Chondrocyte (in vitro differentiated cells): ENCODE measurements around the gene ABHD12B. TPM values are rescaled to one million over a fixed set of nuclear protein-coding genes. Genes with fewer than 3 reads are reported as not detected.
A peak's percentile ranks its signal among the peaks of the same experiment; 100 is the strongest.

Experiments used
- DNase-seq: peaks from one replicate; pipeline ENCODE4 v3.0.0; 2021; ENCODE audit warnings: mixed read lengths, low spot score
- H3K27ac Mint-ChIP-seq: one replicate; pipeline ENCODE4 v1.8.0; 2021; ENCODE audit warnings: mild to moderate bottlenecking, moderate library complexity, mixed read lengths; ENCODE audit not compliant: unreplicated experiment
- H3K27me3 Mint-ChIP-seq: 2 replicates; pipeline ENCODE4 v1.8.0; 2021; ENCODE audit warnings: low read depth, mixed read lengths
- H3K36me3 Mint-ChIP-seq: 2 replicates; pipeline ENCODE4 v1.8.0; 2021; ENCODE audit warnings: low read depth, mixed read lengths
- H3K4me1 Mint-ChIP-seq: 2 replicates; pipeline ENCODE4 v1.8.0; 2021; ENCODE audit warnings: low read depth, mild to moderate bottlenecking, mixed read lengths
- H3K4me3 Mint-ChIP-seq: one replicate; pipeline ENCODE4 v1.8.0; 2021; ENCODE audit warnings: mild to moderate bottlenecking, moderate library complexity, mixed read lengths; ENCODE audit not compliant: unreplicated experiment
- H3K9me3 Mint-ChIP-seq: 2 replicates; pipeline ENCODE4 v1.8.0; 2021; ENCODE audit warnings: low read depth, mixed read lengths
- CTCF ChIP-seq: fragments of 200-600 bp; sonication (generic); IDR thresholded peaks from 2 replicates; pipeline ENCODE4 v1.5.0; 2021; ENCODE audit warnings: antibody characterized with exemption, mild to moderate bottlenecking, moderate library complexity
- total RNA-seq: library from RNA; stranded (reverse); gene quantifications from 3 replicates; pipeline ENCODE4 v1.2.1, GENCODE V29; 2021

The ABHD12B gene
- total RNA-seq, 1 donor from 2014 or later = not detected

- TF ChIP-seq CTCF = no peak
- H3K36me3 Mint-ChIP-seq = peaks cover 1% of the 10 kb centered on the region
- no peak overlapping the region for H3K27ac Mint-ChIP-seq
- no peak overlapping the region for H3K4me3 Mint-ChIP-seq
- H3K4me1 Mint-ChIP-seq = peaks cover 50% of the 10 kb centered on the region
- no peaks in the 10 kb centered on the region for H3K9me3 Mint-ChIP-seq
- no peaks in the 10 kb centered on the region for H3K27me3 Mint-ChIP-seq
- DNase-seq = no peak
Measured at GRCh38 chr14:50825307-50825706, 46.5 kb upstream of the ABHD12B start.

GRCh38 chr14:50826681-50827080, 45.2 kb upstream of the ABHD12B start:
- DNase-seq = no peak
- no peak for TF ChIP-seq CTCF
- Mint-ChIP-seq H3K27ac (no peak overlapping the region), H3K36me3 (peaks cover under 1% of the 10 kb centered on the region), H3K9me3 (no peaks in the 10 kb centered on the region), H3K4me3 (no peak overlapping the region), H3K4me1 (peaks cover 52% of the 10 kb centered on the region), H3K27me3 (no peaks in the 10 kb centered on the region)

GRCh38 chr14:50828721-50829488, 42.9 kb upstream of the ABHD12B start:
- H3K4me1 Mint-ChIP-seq = peaks cover 39% of the 10 kb centered on the region
- no peaks in the 10 kb centered on the region for H3K36me3 Mint-ChIP-seq
- peak; percentile 7 for TF ChIP-seq CTCF
- H3K9me3 Mint-ChIP-seq = no peaks in the 10 kb centered on the region
- no peak for DNase-seq
- H3K4me3 Mint-ChIP-seq = peak overlapping the region; percentile 92
- no peaks in the 10 kb centered on the region for H3K27me3 Mint-ChIP-seq
- peak overlapping the region; percentile 90 for H3K27ac Mint-ChIP-seq

GRCh38 chr14:50829489-50830043, 42.3 kb upstream of the ABHD12B start:
- TF ChIP-seq CTCF = no peak
- Mint-ChIP-seq H3K4me1 (peaks cover 32% of the 10 kb centered on the region), H3K4me3 (peak overlapping the region; percentile 92), H3K27me3 (no peaks in the 10 kb centered on the region), H3K27ac (peak overlapping the region; percentile 90), H3K36me3 (no peaks in the 10 kb centered on the region), H3K9me3 (no peaks in the 10 kb centered on the region)
- DNase-seq = no peak

GRCh38 chr14:50830044-50830931, 41.6 kb upstream of the ABHD12B start:
- no peaks in the 10 kb centered on the region for H3K9me3 Mint-ChIP-seq
- TF ChIP-seq CTCF = peak; percentile 11
- H3K36me3 Mint-ChIP-seq = no peaks in the 10 kb centered on the region
- DNase-seq = no peak
- H3K4me3 Mint-ChIP-seq = peak overlapping the region; percentile 92
- H3K27ac Mint-ChIP-seq = peak overlapping the region; percentile 90
- peaks cover 1% of the 10 kb centered on the region for H3K27me3 Mint-ChIP-seq
- peaks cover 31% of the 10 kb centered on the region for H3K4me1 Mint-ChIP-seq
